GM12892 (cell line): ENCODE data around the gene PRSS33.

Experiments
- POLR2A ChIP-seq: IDR thresholded peaks from 2 replicates; pipeline ENCODE4 v1.6.1; 2011; ENCODE audit warnings: low read depth, low read length, control low read depth
- POLR2AphosphoS5 ChIP-seq: IDR thresholded peaks from 2 replicates; pipeline ENCODE4 v1.6.1; 2011; ENCODE audit warnings: low read depth, low read length, control low read depth

DNA sequence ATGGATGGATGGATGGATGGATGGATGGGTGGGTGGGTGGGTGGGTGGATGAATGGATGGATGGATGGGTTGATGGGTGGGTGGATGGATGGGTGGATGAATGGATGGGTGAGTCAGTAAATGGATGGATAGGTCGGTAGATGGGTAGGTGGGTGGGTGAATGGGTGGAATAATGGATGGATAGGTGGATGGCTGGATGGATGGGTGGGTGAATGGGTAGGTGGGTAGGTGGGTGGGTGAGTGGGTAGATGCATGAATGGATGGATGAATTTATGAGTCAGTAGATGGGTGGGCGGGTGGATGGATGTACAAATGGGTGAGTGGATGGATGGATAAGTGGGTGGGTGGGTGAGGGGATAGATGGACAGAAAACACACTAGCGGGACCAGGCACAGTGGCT is 47.6 kb upstream of the PRSS33 start:
- TF ChIP-seq POLR2A, result no peak
- no peak for TF ChIP-seq POLR2AphosphoS5
